Left colon (tissue), 2 donors: ENCODE results near the gene TCHP. TPM values are rescaled to one million over a fixed set of nuclear protein-coding genes. Genes with fewer than 3 reads are reported as not detected.
"Not testable (repeated sequence)": the region's sequence is repeated elsewhere in the genome, so short reads cannot be mapped to it uniquely, and the experiment has no call there.

Experiments
- ATAC-seq: fragments of 200-7000 bp; cut with Tn5 transposase; one replicate; pipeline ENCODE4 v1.9.1; 2020; ENCODE audit warnings: mild to moderate bottlenecking, moderate library complexity
- DNase-seq, 2 donors: peaks; one replicate each; pipeline ENCODE4 v3.0.0-alpha.2; 2020
- intact Hi-C, 2 donors: fragments of 100-400 bp; cut with DNase I in 1 of 2; cut with micrococcal nuclease in 1 of 2; formaldehyde crosslinking; loops; one replicate each; pipeline versions ENCODE4 v1.11.2 to v1.14.0; 2022; cut with DNase I, micrococcal nuclease
- total RNA-seq, 2 donors: library from RNA; stranded (reverse); fragmentation: NEBNext Ultra II Directional; extraction: Animal tissue kit (Norgen Biotek cat#: 25700); gene quantifications; one replicate each; pipeline ENCODE4 v1.2.1, GENCODE V29; 2021
- donor health status: DM: no; HTN: no; CAD: no.
- donor health status: DM: yes; HTN: yes; CAD: no.

Gene TCHP
- total RNA-seq, 2 donors from 2014 or later, result 15.0 to 17.2 TPM

- DNase-seq (no peak), ATAC-seq (no peak)
- intact Hi-C loops, result no loop called here
These were observed 3.0 kb upstream of the TCHP start for GRCh38 chr12:109897029-109897428.

DNA sequence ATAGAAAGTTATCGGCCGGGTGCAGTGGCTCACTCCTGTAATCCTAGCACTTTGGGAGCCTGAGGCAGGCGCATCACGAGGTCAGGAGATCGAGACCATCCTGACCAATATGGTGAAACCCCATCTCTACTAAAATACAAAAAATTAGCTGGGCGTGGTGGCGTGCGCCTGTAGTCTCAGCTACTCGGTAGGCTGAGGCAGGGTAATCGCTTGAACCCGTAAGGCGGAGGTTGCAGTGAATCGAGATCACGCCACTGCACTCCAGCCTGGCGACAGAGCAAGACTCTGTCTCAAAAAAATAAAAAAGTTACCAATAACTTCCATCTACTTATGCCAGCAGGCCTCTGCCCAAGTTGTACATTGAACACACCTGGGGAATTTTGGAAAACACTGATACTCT is 729 bp upstream of the TCHP start:
- DNase-seq, intact Hi-C loops, ATAC-seq: not testable (repeated sequence)

GRCh38 chr12:109900752-109901580 is 892 bp downstream of the TCHP start:
- DNase-seq (no peak), ATAC-seq (peak; percentile 34)
- intact Hi-C loops, result no loop called here

- intact Hi-C loops, result no loop called here
- no peak for ATAC-seq
- DNase-seq, result no peak
These were observed 2.9 kb downstream of the TCHP start for GRCh38 chr12:109902891-109903418.

DNA sequence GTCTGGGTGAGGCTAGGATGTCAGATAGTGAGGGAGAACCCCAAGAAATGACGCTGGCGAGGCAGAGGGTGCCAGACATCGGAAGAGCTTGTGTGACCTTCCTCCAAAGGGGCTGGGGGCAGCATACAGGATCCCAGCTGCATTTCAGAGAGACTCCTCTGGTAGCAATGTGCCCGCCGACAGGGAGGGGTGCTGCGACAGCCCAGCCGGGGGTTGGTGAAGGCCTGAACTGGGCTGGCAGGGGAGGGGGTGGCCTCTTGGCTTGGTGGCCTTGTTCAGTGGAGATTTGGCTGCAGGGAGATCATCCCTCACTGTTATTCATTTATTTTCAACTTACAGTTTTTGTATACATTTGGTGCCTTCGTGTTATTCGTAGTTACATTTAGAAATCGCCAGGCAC is 5.2 kb downstream of the TCHP start:
- DNase-seq (no peak), ATAC-seq (no peak)
- intact Hi-C loops, result no loop called here

GRCh38 chr12:109910254-109910968 is 10.3 kb downstream of the TCHP start:
- ATAC-seq (no peak), DNase-seq (no peak)
- intact Hi-C loops, result no loop called here

GRCh38 chr12:109910969-109911348 is 10.9 kb downstream of the TCHP start:
- ATAC-seq (peak; percentile 61), DNase-seq (peak in 1 of 2 donors; percentile 23)
- intact Hi-C loops, result no loop called here

- no peak for ATAC-seq
- intact Hi-C loops, result no loop called here
- no peak for DNase-seq
These were observed 12.8 kb downstream of the TCHP start for GRCh38 chr12:109912855-109913321.

DNA sequence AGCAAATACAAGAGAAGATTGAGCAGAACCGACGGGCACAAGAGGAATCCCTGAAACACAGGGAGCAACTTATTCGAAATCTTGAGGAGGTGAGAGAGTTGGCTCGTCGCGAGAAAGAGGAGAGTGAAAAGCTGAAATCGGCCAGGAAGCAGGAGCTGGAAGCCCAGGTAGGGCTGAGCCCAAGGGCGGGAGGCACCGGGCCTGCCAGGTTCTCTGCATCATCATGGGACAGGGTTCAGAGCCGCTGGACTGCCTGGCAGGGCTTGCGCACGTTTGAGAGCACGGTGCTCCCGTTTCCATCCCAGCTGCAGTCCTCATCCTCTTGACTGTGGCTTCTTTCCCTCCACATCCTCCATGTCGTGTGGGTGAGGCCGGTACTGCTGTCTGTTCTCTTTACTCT is 14.4 kb downstream of the TCHP start:
- DNase-seq (no peak), ATAC-seq (no peak)
- intact Hi-C loops, result no loop called here

GRCh38 chr12:109915171-109916040 is 15.3 kb downstream of the TCHP start:
- no peak for ATAC-seq
- intact Hi-C loops, result no loop called here
- DNase-seq, result no peak

GRCh38 chr12:109916045-109916444 is 16.0 kb downstream of the TCHP start:
- intact Hi-C loops, result no loop called here
- ATAC-seq (no peak), DNase-seq (no peak)

- ATAC-seq (no peak), DNase-seq (no peak)
- intact Hi-C loops, result no loop called here
These were observed 19.4 kb downstream of the TCHP start for GRCh38 chr12:109919456-109919855.

DNA sequence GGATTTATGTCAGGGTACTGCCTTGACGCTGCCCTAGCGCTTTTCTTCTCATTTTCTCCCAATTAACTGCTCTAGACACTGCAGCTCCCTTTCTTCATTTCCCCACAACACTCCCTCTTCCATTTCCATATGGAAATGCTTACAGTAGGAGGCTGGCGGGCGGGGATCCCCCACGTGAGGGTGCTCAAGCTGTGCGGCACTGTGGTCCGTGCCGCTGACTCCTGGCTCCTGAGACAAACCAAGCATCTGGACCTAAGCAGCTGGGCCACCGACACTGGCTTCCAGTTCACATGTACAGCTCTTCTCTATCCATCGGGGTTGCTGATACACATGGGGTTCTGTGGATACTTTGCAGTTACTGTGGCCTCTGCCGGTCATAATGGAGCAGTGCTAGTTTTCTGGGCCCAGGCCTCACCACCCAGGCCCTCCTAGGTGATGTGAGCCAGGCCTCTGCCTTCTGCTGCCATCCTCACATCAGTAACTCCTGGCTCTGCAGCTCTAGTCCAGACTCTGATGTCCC is 20.2 kb downstream of the TCHP start:
- DNase-seq (no peak), ATAC-seq (no peak)

DNA sequence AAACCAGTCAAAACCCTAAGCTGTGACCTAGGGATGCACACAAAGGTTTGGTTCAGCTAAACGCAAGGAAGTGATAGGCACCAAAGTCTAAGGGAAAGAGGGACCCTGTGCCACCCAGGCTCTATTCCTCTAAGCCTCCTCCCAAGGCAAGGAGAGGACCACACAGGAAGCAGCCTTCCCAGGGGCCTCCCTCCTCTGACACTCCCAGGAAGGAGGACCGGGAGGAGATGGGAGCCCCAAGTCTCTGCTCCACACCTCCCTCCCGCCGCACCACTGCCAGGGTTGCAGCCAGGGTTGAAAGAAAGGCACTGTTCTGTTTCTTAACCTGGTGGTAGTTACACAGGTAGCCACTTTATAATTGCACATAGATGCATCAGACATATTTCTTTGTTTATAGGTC is 21.9 kb downstream of the TCHP start:
- ATAC-seq (no peak), DNase-seq (no peak)
- intact Hi-C loops, result no loop called here

More for the DNA sequence above, 20.2 kb downstream of the TCHP start:
- intact Hi-C loops, result no loop called here

- DNase-seq (no peak), ATAC-seq (no peak)
- intact Hi-C loops, result no loop called here
These were observed 23.0 kb downstream of the TCHP start for GRCh38 chr12:109923038-109923437.

- no peak for ATAC-seq
- DNase-seq, result no peak
- intact Hi-C loops, result no loop called here
These were observed 23.6 kb downstream of the TCHP start for GRCh38 chr12:109923481-109924245.

- ATAC-seq (no peak), DNase-seq (no peak)
- intact Hi-C loops, result no loop called here
These were observed 25.2 kb downstream of the TCHP start for GRCh38 chr12:109925185-109925840.

GRCh38 chr12:109926016-109926415 is 25.9 kb downstream of the TCHP start:
- DNase-seq, result no peak
- no peak for ATAC-seq
- intact Hi-C loops, result no loop called here
